Measurements from ENCODE around the gene EGFR.

The EGFR gene

GRCh38 chr7:55174856-55175255 lies 156.0 kb downstream of the EGFR start:
- H3K36me3 Mint-ChIP-seq (ENCODE audit: low read depth) = no peaks in the 10 kb centered on the region
- no peaks in the 10 kb centered on the region for H3K4me1 Mint-ChIP-seq (ENCODE audit: low read depth)
- peaks cover 4% of the 10 kb centered on the region for H3K27me3 Mint-ChIP-seq (ENCODE audit: low read depth)
- H3K9me3 Mint-ChIP-seq = no peaks in the 10 kb centered on the region
- no peak overlapping the region for H3K27ac Mint-ChIP-seq
- no peak overlapping the region for H3K4me3 Mint-ChIP-seq

- H3K36me3 Mint-ChIP-seq (ENCODE audit: low read depth) = no peaks in the 10 kb centered on the region
- no peak overlapping the region for H3K4me3 Mint-ChIP-seq
- H3K4me1 Mint-ChIP-seq (ENCODE audit: low read depth) = no peaks in the 10 kb centered on the region
- no peaks in the 10 kb centered on the region for H3K9me3 Mint-ChIP-seq
- H3K27ac Mint-ChIP-seq = no peak overlapping the region
- H3K27me3 Mint-ChIP-seq (ENCODE audit: low read depth) = no peaks in the 10 kb centered on the region
Observed at GRCh38 chr7:55177068-55177530, 158.3 kb downstream of the EGFR start.

DNA sequence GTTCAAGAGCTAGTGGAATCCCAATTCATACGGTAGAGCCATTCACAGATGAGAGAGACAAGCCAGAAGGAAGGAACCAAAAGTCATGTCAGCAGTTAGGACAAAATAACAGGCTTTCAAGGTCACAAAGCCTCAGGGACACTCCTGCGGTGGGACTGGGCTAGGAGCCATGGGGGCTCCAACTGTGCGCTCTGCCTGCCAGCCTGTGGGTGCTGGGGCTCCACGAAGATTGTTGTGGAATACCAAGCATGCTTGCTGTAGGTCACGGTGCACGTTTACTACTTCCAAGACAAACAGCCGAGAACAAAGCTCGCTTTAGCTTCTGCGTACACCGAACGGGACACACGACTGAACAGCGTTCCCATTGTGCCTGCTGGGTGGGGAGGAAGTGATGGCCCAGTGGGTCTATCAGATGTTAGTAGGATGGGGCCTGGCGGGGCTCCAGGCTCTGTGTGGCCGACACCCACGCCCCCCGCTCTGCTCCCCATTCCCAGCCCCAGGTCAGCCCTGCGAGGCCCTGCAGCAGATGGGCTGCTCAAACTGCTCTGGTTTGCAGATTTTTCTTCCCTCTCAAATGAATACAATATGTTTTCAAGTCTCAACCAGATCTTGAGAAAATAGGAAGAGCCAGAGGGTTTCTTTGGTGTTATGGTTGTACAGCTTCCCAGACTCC lies 158.9 kb downstream of the EGFR start:
- no peaks in the 10 kb centered on the region for H3K4me1 Mint-ChIP-seq (ENCODE audit: low read depth)
- no peaks in the 10 kb centered on the region for H3K9me3 Mint-ChIP-seq
- H3K27ac Mint-ChIP-seq = no peak overlapping the region
- H3K4me3 Mint-ChIP-seq = no peak overlapping the region
- no peaks in the 10 kb centered on the region for H3K36me3 Mint-ChIP-seq (ENCODE audit: low read depth)
- no peaks in the 10 kb centered on the region for H3K27me3 Mint-ChIP-seq (ENCODE audit: low read depth)

GRCh38 chr7:55178292-55178862 lies 159.6 kb downstream of the EGFR start:
- no peaks in the 10 kb centered on the region for H3K9me3 Mint-ChIP-seq
- no peaks in the 10 kb centered on the region for H3K27me3 Mint-ChIP-seq (ENCODE audit: low read depth)
- H3K27ac Mint-ChIP-seq = no peak overlapping the region
- H3K4me3 Mint-ChIP-seq = no peak overlapping the region
- no peaks in the 10 kb centered on the region for H3K4me1 Mint-ChIP-seq (ENCODE audit: low read depth)
- H3K36me3 Mint-ChIP-seq (ENCODE audit: low read depth) = no peaks in the 10 kb centered on the region

DNA sequence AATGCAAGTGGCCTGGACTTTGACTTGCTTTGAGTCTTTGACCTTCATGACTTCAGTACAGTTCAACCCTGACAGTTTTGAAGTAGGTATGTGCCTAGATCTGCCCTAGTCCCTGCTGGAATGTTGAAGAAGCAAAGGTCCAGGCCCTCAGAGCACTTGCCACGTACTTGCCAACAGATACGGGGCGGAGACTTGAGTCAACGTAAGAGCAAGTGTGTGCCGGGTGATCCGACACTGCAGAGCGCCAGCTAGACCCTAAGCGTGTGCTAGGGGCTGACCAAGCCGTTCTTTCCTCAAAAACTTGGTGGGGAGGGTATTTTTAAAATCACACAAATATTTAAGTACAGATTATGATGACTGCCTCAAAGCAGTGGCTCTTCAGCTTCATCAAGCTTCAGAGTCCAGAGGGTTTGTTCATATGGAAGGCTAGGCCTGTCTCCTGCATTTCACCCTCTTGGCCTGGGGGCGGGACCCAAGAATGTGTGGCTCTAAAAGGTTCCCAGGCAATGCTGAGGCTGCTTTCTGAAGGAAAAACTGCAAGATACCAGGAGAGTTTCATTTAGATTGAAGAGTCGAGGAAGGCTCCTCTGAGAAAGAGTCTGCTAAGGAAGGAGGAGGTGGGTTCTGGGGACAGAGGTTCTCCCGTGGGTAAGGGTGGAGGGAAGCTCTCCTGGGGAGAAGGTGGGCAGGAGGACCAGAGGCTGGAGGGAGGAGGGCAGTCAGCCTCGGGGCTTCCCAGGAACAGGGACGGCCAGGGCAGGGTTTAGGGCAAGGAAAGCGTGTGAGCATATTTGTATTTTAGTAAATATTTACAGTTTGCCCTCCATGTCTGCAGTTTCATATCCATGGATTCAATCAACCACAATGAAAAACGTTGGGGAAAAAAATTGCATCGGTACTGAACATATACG lies 160.3 kb downstream of the EGFR start:
- H3K27ac Mint-ChIP-seq = no peak overlapping the region
- H3K4me1 Mint-ChIP-seq (ENCODE audit: low read depth) = no peaks in the 10 kb centered on the region
- H3K36me3 Mint-ChIP-seq (ENCODE audit: low read depth) = no peaks in the 10 kb centered on the region
- H3K27me3 Mint-ChIP-seq (ENCODE audit: low read depth) = no peaks in the 10 kb centered on the region
- no peaks in the 10 kb centered on the region for H3K9me3 Mint-ChIP-seq
- no peak overlapping the region for H3K4me3 Mint-ChIP-seq

- Mint-ChIP-seq H3K27ac (no peak overlapping the region), H3K4me1 (ENCODE audit: low read depth) (no peaks in the 10 kb centered on the region), H3K27me3 (ENCODE audit: low read depth) (no peaks in the 10 kb centered on the region), H3K4me3 (no peak overlapping the region), H3K9me3 (no peaks in the 10 kb centered on the region), H3K36me3 (ENCODE audit: low read depth) (no peaks in the 10 kb centered on the region)
Observed at GRCh38 chr7:55179931-55180682, 161.3 kb downstream of the EGFR start.

DNA sequence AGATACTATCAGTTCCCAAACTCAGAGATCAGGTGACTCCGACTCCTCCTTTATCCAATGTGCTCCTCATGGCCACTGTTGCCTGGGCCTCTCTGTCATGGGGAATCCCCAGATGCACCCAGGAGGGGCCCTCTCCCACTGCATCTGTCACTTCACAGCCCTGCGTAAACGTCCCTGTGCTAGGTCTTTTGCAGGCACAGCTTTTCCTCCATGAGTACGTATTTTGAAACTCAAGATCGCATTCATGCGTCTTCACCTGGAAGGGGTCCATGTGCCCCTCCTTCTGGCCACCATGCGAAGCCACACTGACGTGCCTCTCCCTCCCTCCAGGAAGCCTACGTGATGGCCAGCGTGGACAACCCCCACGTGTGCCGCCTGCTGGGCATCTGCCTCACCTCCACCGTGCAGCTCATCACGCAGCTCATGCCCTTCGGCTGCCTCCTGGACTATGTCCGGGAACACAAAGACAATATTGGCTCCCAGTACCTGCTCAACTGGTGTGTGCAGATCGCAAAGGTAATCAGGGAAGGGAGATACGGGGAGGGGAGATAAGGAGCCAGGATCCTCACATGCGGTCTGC lies 162.2 kb downstream of the EGFR start:
- no peak overlapping the region for H3K4me3 Mint-ChIP-seq
- no peaks in the 10 kb centered on the region for H3K4me1 Mint-ChIP-seq (ENCODE audit: low read depth)
- no peak overlapping the region for H3K27ac Mint-ChIP-seq
- no peaks in the 10 kb centered on the region for H3K27me3 Mint-ChIP-seq (ENCODE audit: low read depth)
- no peaks in the 10 kb centered on the region for H3K36me3 Mint-ChIP-seq (ENCODE audit: low read depth)
- H3K9me3 Mint-ChIP-seq = no peaks in the 10 kb centered on the region

DNA sequence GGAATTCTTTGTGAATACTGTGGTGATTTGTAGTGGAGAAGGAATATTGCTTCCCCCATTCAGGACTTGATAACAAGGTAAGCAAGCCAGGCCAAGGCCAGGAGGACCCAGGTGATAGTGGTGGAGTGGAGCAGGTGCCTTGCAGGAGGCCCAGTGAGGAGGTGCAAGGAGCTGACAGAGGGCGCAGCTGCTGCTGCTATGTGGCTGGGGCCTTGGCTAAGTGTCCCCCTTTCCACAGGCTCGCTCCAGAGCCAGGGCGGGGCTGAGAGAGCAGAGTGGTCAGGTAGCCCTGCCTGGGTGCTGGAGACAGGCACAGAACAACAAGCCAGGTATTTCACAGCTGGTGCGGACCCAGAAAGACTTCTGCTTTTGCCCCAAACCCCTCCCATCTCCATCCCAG lies 162.9 kb downstream of the EGFR start:
- Mint-ChIP-seq H3K9me3 (no peaks in the 10 kb centered on the region), H3K27ac (no peak overlapping the region), H3K27me3 (ENCODE audit: low read depth) (no peaks in the 10 kb centered on the region), H3K4me3 (no peak overlapping the region), H3K36me3 (ENCODE audit: low read depth) (no peaks in the 10 kb centered on the region), H3K4me1 (ENCODE audit: low read depth) (no peaks in the 10 kb centered on the region)

- Mint-ChIP-seq H3K27me3 (ENCODE audit: low read depth) (peaks cover 4% of the 10 kb centered on the region), H3K9me3 (no peaks in the 10 kb centered on the region), H3K27ac (no peak overlapping the region), H3K4me1 (ENCODE audit: low read depth) (no peaks in the 10 kb centered on the region), H3K36me3 (ENCODE audit: low read depth) (no peaks in the 10 kb centered on the region), H3K4me3 (no peak overlapping the region)
Observed at GRCh38 chr7:55183897-55184296, 165.1 kb downstream of the EGFR start.

- Mint-ChIP-seq H3K36me3 (ENCODE audit: low read depth) (no peaks in the 10 kb centered on the region), H3K27me3 (ENCODE audit: low read depth) (peaks cover 4% of the 10 kb centered on the region), H3K4me3 (no peak overlapping the region), H3K4me1 (ENCODE audit: low read depth) (no peaks in the 10 kb centered on the region), H3K27ac (no peak overlapping the region), H3K9me3 (no peaks in the 10 kb centered on the region)
Observed at GRCh38 chr7:55185321-55185802, 166.5 kb downstream of the EGFR start.

GRCh38 chr7:55185941-55186609 lies 167.3 kb downstream of the EGFR start:
- no peak overlapping the region for H3K27ac Mint-ChIP-seq
- no peaks in the 10 kb centered on the region for H3K4me1 Mint-ChIP-seq (ENCODE audit: low read depth)
- peaks cover 4% of the 10 kb centered on the region for H3K27me3 Mint-ChIP-seq (ENCODE audit: low read depth)
- no peaks in the 10 kb centered on the region for H3K9me3 Mint-ChIP-seq
- no peaks in the 10 kb centered on the region for H3K36me3 Mint-ChIP-seq (ENCODE audit: low read depth)
- no peak overlapping the region for H3K4me3 Mint-ChIP-seq

DNA sequence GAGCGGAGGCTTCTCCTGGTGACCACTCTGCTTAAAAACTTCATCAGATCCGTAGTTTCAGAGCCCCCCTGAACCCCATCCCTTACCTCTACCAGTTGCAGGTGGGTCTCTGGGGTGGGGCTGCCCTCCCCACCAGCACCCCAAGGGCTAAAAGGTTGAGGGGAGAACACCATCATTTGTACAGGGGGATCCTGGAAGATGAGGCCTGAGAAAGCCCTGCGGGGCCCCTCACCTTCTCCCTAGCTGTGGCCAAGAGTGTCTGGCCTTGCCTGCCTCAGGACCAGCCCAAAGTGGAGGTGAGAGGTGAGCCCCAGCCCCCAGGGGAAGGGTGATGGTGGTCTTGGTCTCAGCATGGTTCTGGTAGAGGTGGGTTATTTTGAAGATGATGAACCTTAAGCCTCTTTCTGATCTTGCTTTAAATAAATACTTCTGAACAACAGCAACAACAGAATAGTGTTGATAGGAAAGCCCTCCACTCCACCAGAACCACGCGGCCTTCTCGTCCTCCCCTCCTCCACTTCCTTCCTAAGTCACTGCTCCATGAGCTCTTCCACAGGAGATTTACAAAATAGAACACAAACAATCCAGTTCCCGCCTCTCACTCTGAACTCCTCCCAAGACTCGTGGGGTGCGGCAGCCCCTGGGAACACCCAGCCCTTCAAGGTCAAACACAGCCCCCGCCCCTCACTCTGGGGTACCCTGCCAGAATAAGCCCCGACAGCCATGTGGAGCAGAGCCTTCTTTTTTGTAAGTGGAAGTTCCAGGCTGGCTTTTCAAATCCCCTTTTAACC lies 169.1 kb downstream of the EGFR start:
- H3K27me3 Mint-ChIP-seq (ENCODE audit: low read depth) = peaks cover 4% of the 10 kb centered on the region
- H3K27ac Mint-ChIP-seq = no peak overlapping the region
- no peaks in the 10 kb centered on the region for H3K9me3 Mint-ChIP-seq
- H3K36me3 Mint-ChIP-seq (ENCODE audit: low read depth) = no peaks in the 10 kb centered on the region
- no peaks in the 10 kb centered on the region for H3K4me1 Mint-ChIP-seq (ENCODE audit: low read depth)
- H3K4me3 Mint-ChIP-seq = no peak overlapping the region

- no peak overlapping the region for H3K4me3 Mint-ChIP-seq
- H3K36me3 Mint-ChIP-seq (ENCODE audit: low read depth) = no peaks in the 10 kb centered on the region
- no peaks in the 10 kb centered on the region for H3K4me1 Mint-ChIP-seq (ENCODE audit: low read depth)
- H3K27ac Mint-ChIP-seq = no peak overlapping the region
- peaks cover 4% of the 10 kb centered on the region for H3K27me3 Mint-ChIP-seq (ENCODE audit: low read depth)
- no peaks in the 10 kb centered on the region for H3K9me3 Mint-ChIP-seq
Observed at GRCh38 chr7:55188590-55189138, 169.8 kb downstream of the EGFR start.

Data from T-helper 1 cell treated with Interleukin-12 subunit alpha and Interleukin-12 subunit beta and Interleukin-4 antibody, amounts not matched to agents 30 μg/mL and 1 μg/mL, for 36 hours (primary cell).